GM12891 (cell line): ENCODE results near the gene TAF1B.

Source experiments
- DNase-seq: peaks from one replicate; pipeline ENCODE4 v3.0.0; 2011; ENCODE audit warnings: low spot score; ENCODE audit not compliant: insufficient read length
- FAIRE-seq: peaks from 2 replicates; lab custom pipeline; 2011; peaks lifted over from hg19 to GRCh38; lab: Jason Lieb, UNC
- PAX5 ChIP-seq: IDR thresholded peaks from 2 replicates; pipeline ENCODE4 v1.6.1; 2011; ENCODE audit warnings: low read length, moderate library complexity, mild to moderate bottlenecking; ENCODE audit not compliant: insufficient read depth, severe bottlenecking
- POLR2A ChIP-seq: IDR thresholded peaks from 2 replicates; pipeline ENCODE4 v1.6.1; 2011; ENCODE audit warnings: low read depth, low read length, control low read depth
- POLR2AphosphoS5 ChIP-seq: IDR thresholded peaks from 2 replicates; pipeline ENCODE4 v1.6.1; 2011; ENCODE audit warnings: low read depth, low read length, control low read depth
- POU2F2 ChIP-seq: IDR thresholded peaks from 2 replicates; pipeline ENCODE4 v1.6.1; 2011; ENCODE audit warnings: low read depth, mild to moderate bottlenecking, control low read depth, low read length, moderate library complexity
- SPI1 ChIP-seq: IDR thresholded peaks from 2 replicates; pipeline ENCODE4 v1.6.1; 2011; ENCODE audit warnings: low read depth, low read length, control low read depth
- TAF1 ChIP-seq: IDR thresholded peaks from 2 replicates; pipeline ENCODE4 v1.6.1; 2011; ENCODE audit warnings: low read depth, low read length, control low read depth

The TAF1B gene

DNA sequence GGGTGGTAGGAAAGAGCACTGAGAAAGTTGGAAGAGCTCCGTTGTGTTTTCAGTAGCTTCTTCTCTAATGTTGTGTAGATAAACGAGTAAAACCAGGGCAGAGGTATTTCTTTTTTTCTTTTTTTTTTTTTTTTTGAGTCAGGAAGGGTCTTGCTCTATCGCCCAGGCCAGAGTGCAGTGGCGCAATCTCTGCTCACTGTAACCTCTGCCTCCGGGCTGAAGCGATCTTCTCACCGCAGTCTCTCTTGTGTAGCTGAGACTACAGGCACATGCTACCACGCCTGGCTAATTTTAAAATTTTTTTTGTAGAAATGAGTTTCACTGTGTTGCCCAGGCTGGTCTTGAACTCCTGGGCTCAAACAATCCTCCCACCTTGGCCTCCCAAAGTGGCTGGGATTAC, 114.8 kb downstream of the TAF1B start:
- FAIRE-seq (no peak), DNase-seq (no peak)
- no peak for TF ChIP-seq POLR2AphosphoS5

DNA sequence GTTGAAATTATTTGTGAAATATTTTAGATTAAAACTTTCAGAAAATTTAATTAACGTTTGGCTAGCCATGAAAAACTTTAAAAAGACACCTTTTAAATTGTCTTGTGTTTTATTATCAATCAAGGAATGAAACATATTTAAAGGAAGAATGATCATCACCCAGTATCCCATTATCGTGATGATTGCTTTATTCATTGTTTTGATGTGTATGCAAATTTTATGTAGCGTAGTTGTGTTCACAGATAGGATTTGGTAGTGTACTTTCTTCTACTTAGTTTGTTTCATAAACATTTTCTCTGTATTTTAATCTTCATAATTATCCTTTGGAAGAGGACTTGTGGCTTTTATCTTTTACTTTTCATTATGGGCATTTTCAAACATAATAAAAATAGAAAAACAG, 116.0 kb downstream of the TAF1B start:
- TF ChIP-seq SPI1: no peak
- TF ChIP-seq PAX5: no peak
- TF ChIP-seq POLR2A: no peak
- TF ChIP-seq TAF1: no peak
- no peak for TF ChIP-seq POLR2AphosphoS5
- no peak for FAIRE-seq
- no peak for DNase-seq

- FAIRE-seq (no peak), DNase-seq (no peak)
- TF ChIP-seq POU2F2 (no peak), SPI1 (no peak), POLR2A (no peak), POLR2AphosphoS5 (no peak), PAX5 (no peak), TAF1 (no peak)
These were observed 117.7 kb downstream of the TAF1B start for GRCh38 chr2:9961013-9961412.

DNA sequence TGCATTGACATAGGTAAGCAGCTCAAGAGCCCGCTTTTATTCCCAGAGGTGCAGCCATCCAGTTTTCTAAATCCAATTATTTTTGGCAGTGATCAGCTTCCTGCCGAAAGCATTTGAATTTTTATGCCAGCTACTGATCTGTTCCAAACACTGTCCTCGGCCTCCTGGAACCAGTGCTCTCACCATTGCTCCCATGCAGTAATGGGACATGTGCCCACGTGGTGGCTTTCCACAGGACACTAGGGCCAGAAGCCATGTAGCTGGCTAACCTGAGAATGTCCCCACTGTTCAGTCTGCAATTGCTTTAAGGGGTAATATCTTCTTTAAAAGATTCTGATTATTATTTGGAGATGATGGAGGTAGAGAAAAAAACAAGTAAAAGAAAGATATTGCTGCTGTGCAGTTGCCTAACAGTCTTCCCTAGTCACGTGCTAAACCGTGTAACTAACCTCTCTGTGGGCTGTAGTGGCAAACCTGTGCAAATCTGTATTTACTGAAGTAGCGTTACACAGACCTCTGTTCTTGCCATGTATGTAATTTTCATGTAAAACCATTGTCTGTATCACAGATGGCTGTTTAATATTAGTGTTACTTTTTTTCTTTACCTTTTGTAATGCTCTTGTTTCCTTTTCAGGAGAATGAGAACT, 121.2 kb downstream of the TAF1B start:
- DNase-seq (no peak), FAIRE-seq (no peak)
- no peak for TF ChIP-seq SPI1

GRCh38 chr2:9965119-9965822, 122.0 kb downstream of the TAF1B start:
- DNase-seq (no peak), FAIRE-seq (no peak)
- TF ChIP-seq SPI1: peak; percentile 36
- no peak for TF ChIP-seq PAX5

- FAIRE-seq (no peak), DNase-seq (no peak)
- no peak for TF ChIP-seq POLR2AphosphoS5
- TF ChIP-seq POU2F2: no peak
- no peak for TF ChIP-seq TAF1
- TF ChIP-seq PAX5: no peak
- no peak for TF ChIP-seq POLR2A
- TF ChIP-seq SPI1: no peak
These were observed 123.3 kb downstream of the TAF1B start for GRCh38 chr2:9966491-9967022.

GRCh38 chr2:9967053-9967775, 123.9 kb downstream of the TAF1B start:
- DNase-seq: peak; percentile 23
- TF ChIP-seq TAF1: no peak
- peak; percentile 96 for TF ChIP-seq SPI1
- no peak for TF ChIP-seq POLR2A
- no peak for TF ChIP-seq POLR2AphosphoS5
- peak; percentile 84 for FAIRE-seq

- no peak for TF ChIP-seq POLR2AphosphoS5
- TF ChIP-seq POLR2A: no peak
- TF ChIP-seq POU2F2: no peak
- no peak for TF ChIP-seq TAF1
- TF ChIP-seq PAX5: no peak
- no peak for TF ChIP-seq SPI1
- no peak for FAIRE-seq
- DNase-seq: no peak
These were observed 125.6 kb downstream of the TAF1B start for GRCh38 chr2:9968553-9969497.

DNA sequence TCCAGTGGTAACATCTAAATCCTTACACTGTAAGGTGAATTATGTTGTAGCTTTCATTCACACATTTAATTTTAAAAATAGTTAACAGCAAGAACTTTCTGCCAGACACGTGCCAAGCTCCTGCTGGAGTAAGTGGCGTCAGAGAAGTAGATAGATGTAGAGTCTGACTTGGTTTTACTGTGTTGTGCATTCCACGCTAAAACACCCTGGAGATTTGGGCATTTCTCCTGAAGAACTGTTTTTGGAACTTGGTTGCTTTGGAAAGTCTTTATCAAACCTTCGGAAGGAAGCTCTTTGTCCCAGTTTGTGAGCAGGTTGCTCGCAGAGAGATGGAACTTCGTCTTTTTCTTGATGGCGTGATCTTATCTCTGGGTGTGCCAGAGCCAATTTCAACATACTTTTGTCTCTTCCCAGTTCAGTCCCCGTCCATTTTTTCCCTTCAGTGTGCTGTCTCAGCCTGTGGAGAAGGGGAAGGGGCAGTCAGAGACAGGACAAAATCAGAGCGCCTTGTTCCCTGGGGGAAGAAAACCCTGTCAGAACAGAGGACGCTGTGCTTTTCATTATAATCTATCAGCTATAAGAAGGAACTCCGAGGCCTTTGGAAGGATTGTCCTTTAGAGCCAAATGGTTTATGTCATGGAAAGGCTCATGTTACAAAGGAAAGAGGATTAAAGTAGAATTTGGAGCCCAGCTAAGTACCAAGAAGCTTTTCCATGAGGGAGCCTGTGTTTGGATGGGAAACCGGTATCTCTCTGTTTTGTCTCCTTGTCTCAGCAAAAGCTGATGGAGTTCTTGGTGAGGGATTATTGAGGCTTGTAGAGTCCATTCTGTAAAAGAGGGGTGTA, 127.1 kb downstream of the TAF1B start:
- FAIRE-seq: no peak

More for the DNA sequence above, 127.1 kb downstream of the TAF1B start:
- no peak for DNase-seq
- TF ChIP-seq POU2F2: no peak
- TF ChIP-seq POLR2A: no peak
- TF ChIP-seq POLR2AphosphoS5: no peak
- no peak for TF ChIP-seq SPI1
- TF ChIP-seq PAX5: no peak
- no peak for TF ChIP-seq TAF1
